ENCODE measurements around the gene FAM168A. TPM values are rescaled to one million over a fixed set of nuclear protein-coding genes. Genes with fewer than 3 reads are reported as not detected.

Gene FAM168A
- total RNA-seq, 1 experiment from 2014 or later = 13.8 TPM

DNA sequence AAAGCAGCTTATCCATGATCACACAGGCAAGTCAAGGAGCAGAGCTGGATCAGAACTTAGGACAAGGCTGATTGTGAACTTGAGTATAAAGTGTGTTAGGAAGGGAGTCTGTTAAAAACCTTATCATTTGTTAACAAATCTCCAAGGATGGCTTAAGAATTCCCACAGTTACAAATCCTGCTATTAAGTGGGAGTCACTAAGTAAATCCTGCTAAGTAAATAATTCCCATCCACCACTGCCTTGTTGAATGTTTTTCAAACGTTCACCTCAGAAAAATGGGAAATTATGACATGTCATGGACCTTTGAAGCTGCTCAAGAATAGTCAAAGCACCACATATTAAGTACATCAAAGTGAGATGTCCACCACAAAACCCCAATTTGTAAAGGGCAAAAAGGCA is 88.7 kb downstream of the FAM168A start:
- TF ChIP-seq, protein P1, sequence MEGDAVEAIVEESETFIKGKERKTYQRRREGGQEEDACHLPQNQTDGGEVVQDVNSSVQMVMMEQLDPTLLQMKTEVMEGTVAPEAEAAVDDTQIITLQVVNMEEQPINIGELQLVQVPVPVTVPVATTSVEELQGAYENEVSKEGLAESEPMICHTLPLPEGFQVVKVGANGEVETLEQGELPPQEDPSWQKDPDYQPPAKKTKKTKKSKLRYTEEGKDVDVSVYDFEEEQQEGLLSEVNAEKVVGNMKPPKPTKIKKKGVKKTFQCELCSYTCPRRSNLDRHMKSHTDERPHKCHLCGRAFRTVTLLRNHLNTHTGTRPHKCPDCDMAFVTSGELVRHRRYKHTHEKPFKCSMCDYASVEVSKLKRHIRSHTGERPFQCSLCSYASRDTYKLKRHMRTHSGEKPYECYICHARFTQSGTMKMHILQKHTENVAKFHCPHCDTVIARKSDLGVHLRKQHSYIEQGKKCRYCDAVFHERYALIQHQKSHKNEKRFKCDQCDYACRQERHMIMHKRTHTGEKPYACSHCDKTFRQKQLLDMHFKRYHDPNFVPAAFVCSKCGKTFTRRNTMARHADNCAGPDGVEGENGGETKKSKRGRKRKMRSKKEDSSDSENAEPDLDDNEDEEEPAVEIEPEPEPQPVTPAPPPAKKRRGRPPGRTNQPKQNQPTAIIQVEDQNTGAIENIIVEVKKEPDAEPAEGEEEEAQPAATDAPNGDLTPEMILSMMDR (IDR thresholded peaks at IDR 0.05; ENCODE audit: unreplicated experiment) = no peak
- no TSS peak for BruUV-seq (replicated peaks)
- intact Hi-C loops (cut with micrococcal nuclease) = no loop called here
- Mint-ChIP-seq H3K4me1 (ENCODE audit: insufficient read depth, unreplicated experiment) (no peaks in the 10 kb centered on the region), H3K9me3 (ENCODE audit: unreplicated experiment) (no peaks in the 10 kb centered on the region), H3K36me3 (ENCODE audit: insufficient read depth, unreplicated experiment) (no peaks in the 10 kb centered on the region), H3K27ac (ENCODE audit: low read depth, unreplicated experiment) (no peak overlapping the region), H3K27me3 (ENCODE audit: insufficient read depth, unreplicated experiment) (no peaks in the 10 kb centered on the region), H3K4me3 (ENCODE audit: unreplicated experiment) (no peak overlapping the region)
- no peak for DNase-seq (ENCODE audit: unreplicated experiment)
- ChIA-PET POLR2A (interaction anchor here (0.7 kb wide), 2 partner anchors 59 kb away, joined by 3 read pairs; no protein-coding TSS in a partner anchor), CTCF (interaction anchor here (1.7 kb wide), 1 partner anchor 30 kb away, joined by 6 read pairs; no protein-coding TSS in a partner anchor)

DNA sequence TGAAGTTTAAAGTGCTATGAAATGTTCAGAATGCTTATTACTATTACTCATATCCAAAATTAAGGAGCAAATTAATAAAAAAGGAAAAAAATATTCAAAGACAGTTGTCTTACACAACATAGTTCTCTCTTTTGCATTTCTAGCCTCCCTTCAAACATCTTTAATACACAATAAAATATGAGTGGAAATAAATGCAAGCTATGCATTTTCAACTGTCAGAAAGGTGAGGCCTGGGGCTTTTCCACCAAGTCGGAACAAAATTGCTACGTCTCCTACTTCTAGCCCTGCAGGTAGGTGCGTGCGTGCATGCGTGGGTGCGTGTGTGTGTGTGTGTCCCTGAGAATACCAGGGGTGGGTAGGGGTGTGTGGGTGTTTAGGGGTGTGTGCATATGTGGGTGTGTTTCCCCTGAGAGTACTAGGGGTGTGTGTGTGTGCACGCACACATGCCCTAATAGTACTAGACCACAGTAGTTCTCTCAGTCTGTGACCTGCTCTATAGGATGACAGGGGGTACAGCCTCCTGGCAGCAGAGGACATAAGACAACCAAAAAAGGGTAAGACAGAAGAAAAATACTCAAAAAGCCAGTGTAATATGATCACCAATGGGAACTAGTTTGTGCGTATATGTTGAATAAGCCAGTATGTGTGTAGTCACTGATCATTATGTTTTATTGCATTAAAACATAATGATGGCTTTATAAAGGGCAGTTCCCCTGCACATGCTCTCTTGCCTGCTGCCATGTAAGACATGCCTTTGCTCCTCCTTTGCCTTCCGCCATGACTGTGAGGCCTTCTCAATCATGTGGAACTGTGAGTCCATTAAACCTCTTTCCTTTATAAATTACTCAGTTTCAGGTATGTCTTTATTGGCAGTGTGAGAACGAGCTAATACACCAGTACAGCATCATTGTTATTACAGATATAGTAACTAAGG is 89.4 kb downstream of the FAM168A start:
- no TSS peak for BruUV-seq (replicated peaks)
- Mint-ChIP-seq H3K36me3 (ENCODE audit: insufficient read depth, unreplicated experiment) (no peaks in the 10 kb centered on the region), H3K27me3 (ENCODE audit: insufficient read depth, unreplicated experiment) (no peaks in the 10 kb centered on the region), H3K4me3 (ENCODE audit: unreplicated experiment) (no peak overlapping the region), H3K9me3 (ENCODE audit: unreplicated experiment) (no peaks in the 10 kb centered on the region), H3K27ac (ENCODE audit: low read depth, unreplicated experiment) (no peak overlapping the region), H3K4me1 (ENCODE audit: insufficient read depth, unreplicated experiment) (no peaks in the 10 kb centered on the region)
- no peak for DNase-seq (ENCODE audit: unreplicated experiment)
- ChIA-PET POLR2A (interaction anchor here (0.7 kb wide), 2 partner anchors 59 to 60 kb away, joined by 3 read pairs; no protein-coding TSS in a partner anchor), CTCF (interaction anchor here (0.7 to 1.7 kb wide), 2 partner anchors 29 to 34 kb away, joined by 3 to 6 read pairs; no protein-coding TSS in a partner anchor)
- TF ChIP-seq, protein P1 (IDR thresholded peaks at IDR 0.05; ENCODE audit: unreplicated experiment) = no peak
- intact Hi-C loops (cut with micrococcal nuclease) = no loop called here

DNA sequence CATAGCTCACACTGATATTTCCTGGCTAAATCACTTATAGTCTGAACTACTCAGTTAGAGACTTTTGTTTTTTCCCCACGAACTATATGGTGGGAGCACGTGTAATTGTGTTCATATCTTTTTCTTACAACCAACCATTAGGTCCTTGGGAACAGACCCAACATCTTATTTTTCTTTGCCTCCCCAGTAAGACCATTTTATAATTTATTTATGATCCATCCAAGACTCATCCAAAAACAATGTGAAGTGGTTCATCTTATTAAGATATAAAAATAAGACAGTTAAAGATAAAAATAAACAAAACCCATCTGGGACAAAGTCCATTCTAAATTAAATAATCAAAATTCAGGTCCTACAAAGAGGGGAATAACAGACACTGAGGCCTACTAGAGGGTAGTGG is 90.8 kb downstream of the FAM168A start:
- Mint-ChIP-seq H3K4me1 (ENCODE audit: insufficient read depth, unreplicated experiment) (no peaks in the 10 kb centered on the region), H3K4me3 (ENCODE audit: unreplicated experiment) (no peak overlapping the region), H3K36me3 (ENCODE audit: insufficient read depth, unreplicated experiment) (no peaks in the 10 kb centered on the region), H3K9me3 (ENCODE audit: unreplicated experiment) (no peaks in the 10 kb centered on the region), H3K27me3 (ENCODE audit: insufficient read depth, unreplicated experiment) (no peaks in the 10 kb centered on the region), H3K27ac (ENCODE audit: low read depth, unreplicated experiment) (no peak overlapping the region)
- intact Hi-C loops (cut with micrococcal nuclease) = no loop called here
- TF ChIP-seq, protein P1 (IDR thresholded peaks at IDR 0.05; ENCODE audit: unreplicated experiment) = no peak
- BruUV-seq (replicated peaks) = no TSS peak
- CTCF ChIA-PET = interaction anchor here (0.5 kb wide), 1 partner anchor 367 kb away, joined by 4 read pairs; no protein-coding TSS in a partner anchor
- POLR2A ChIA-PET = no interaction called here
- no peak for DNase-seq (ENCODE audit: unreplicated experiment)

DNA sequence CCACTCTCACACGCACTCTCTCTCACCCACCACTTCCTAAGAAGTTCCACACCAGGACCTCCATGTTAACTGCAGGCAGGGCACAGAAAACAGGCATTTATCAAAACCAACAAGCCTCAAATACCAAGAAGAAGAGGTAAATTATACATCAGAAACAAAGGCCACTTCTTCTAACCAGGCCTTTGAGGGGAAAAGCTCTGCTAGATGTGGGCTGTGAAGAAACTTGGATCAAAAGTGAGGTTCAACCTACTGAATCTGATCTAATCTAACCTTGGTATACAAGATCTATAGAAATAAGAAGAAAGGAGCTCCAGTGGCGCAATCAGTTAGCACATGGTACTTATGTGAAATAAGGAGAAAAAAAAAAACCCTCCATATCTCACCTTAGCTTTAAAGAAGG is 91.9 kb downstream of the FAM168A start:
- TF ChIP-seq, protein P1 (IDR thresholded peaks at IDR 0.05; ENCODE audit: unreplicated experiment) = no peak
- Mint-ChIP-seq H3K27me3 (ENCODE audit: insufficient read depth, unreplicated experiment) (no peaks in the 10 kb centered on the region), H3K4me1 (ENCODE audit: insufficient read depth, unreplicated experiment) (no peaks in the 10 kb centered on the region), H3K27ac (ENCODE audit: low read depth, unreplicated experiment) (no peak overlapping the region), H3K36me3 (ENCODE audit: insufficient read depth, unreplicated experiment) (no peaks in the 10 kb centered on the region), H3K4me3 (ENCODE audit: unreplicated experiment) (no peak overlapping the region), H3K9me3 (ENCODE audit: unreplicated experiment) (no peaks in the 10 kb centered on the region)
- POLR2A ChIA-PET = no interaction called here
- intact Hi-C loops (cut with micrococcal nuclease) = no loop called here
- CTCF ChIA-PET = interaction anchor here (0.7 to 1.0 kb wide), 2 partner anchors 27 to 581 kb away, joined by 3 read pairs; no protein-coding TSS in a partner anchor
- BruUV-seq (replicated peaks) = no TSS peak
- DNase-seq (ENCODE audit: unreplicated experiment) = no peak

Data from MCF 10A (cell line).